Trophoblast cell (in vitro differentiated cells and primary cell): ENCODE data around the gene GALNT9.
A peak's percentile ranks its signal among the peaks of the same experiment; 100 is the strongest.

ENCODE experiments used
- DNase-seq, 2 donors: peaks; one replicate each; pipeline ENCODE4 v3.0.0-alpha.2; 2016
- H2AFZ ChIP-seq: 2 replicates; pipeline ENCODE4 v1.6.1; 2013; ENCODE audit warnings: low read length, moderate library complexity, mild to moderate bottlenecking; ENCODE audit not compliant: insufficient read depth, poor library complexity
- H2AK5ac ChIP-seq: 2 replicates; pipeline ENCODE4 v1.6.1; 2013; ENCODE audit warnings: mild to moderate bottlenecking, low read length
- H2BK120ac ChIP-seq: 2 replicates; pipeline ENCODE4 v1.6.1; 2013; ENCODE audit warnings: low read length, mild to moderate bottlenecking, moderate library complexity; ENCODE audit not compliant: insufficient read depth, poor library complexity
- H2BK12ac ChIP-seq: 2 replicates; pipeline ENCODE4 v1.6.1; 2013; ENCODE audit warnings: mild to moderate bottlenecking, low read length, moderate library complexity
- H2BK5ac ChIP-seq: 2 replicates; pipeline ENCODE4 v1.6.1; 2013; ENCODE audit warnings: low read length, low read depth, moderate library complexity, mild to moderate bottlenecking; ENCODE audit not compliant: poor library complexity
- H3K14ac ChIP-seq: 2 replicates; pipeline ENCODE4 v1.6.1; 2013; ENCODE audit warnings: mild to moderate bottlenecking, low read length
- H3K18ac ChIP-seq: 2 replicates; pipeline ENCODE4 v1.6.1; 2013; ENCODE audit warnings: mild to moderate bottlenecking, low read length
- H3K23ac ChIP-seq: 2 replicates; pipeline ENCODE4 v1.6.1; 2013; ENCODE audit warnings: low read length
- H3K27ac ChIP-seq: 2 replicates; pipeline ENCODE4 v1.5.1; 2013; ENCODE audit warnings: low read depth, mild to moderate bottlenecking, inconsistent platforms, low read length, moderate library complexity
- H3K27me3 ChIP-seq: 2 replicates; pipeline ENCODE4 v1.6.1; 2013; ENCODE audit warnings: inconsistent platforms, mild to moderate bottlenecking, low read length, moderate library complexity; ENCODE audit not compliant: insufficient read depth
- H3K36me3 ChIP-seq, 2 experiments: 1 replicate in 1 of 2; 2 replicates in 1 of 2; pipeline ENCODE4 v1.6.1; 2013; ENCODE audit warnings: low read length in 2 of 2, mild to moderate bottlenecking in 2 of 2, moderate library complexity in 1 of 2; ENCODE audit not compliant: insufficient read depth in 2 of 2, control insufficient read depth in 1 of 2
- H3K4ac ChIP-seq: 2 replicates; pipeline ENCODE4 v1.6.1; 2013; ENCODE audit warnings: low read depth, mild to moderate bottlenecking, low read length, moderate library complexity
- H3K4me1 ChIP-seq, 2 experiments: 1 replicate in 1 of 2; 2 replicates in 1 of 2; pipeline ENCODE4 v1.6.1; 2013; ENCODE audit warnings: low read length in 2 of 2, mild to moderate bottlenecking in 2 of 2, moderate library complexity in 1 of 2; ENCODE audit not compliant: insufficient read depth in 2 of 2, control insufficient read depth in 1 of 2
- H3K4me2 ChIP-seq: 2 replicates; pipeline ENCODE4 v1.6.1; 2013; ENCODE audit warnings: inconsistent platforms, mild to moderate bottlenecking, low read length, moderate library complexity
- H3K4me3 ChIP-seq: 2 replicates; pipeline ENCODE4 v1.5.1; 2013; ENCODE audit warnings: mild to moderate bottlenecking, low read depth, low read length, inconsistent platforms
- H3K79me1 ChIP-seq: one replicate; pipeline ENCODE4 v1.6.1; 2013; ENCODE audit warnings: low read length
- H3K79me2 ChIP-seq: 2 replicates; pipeline ENCODE4 v1.6.1; 2013; ENCODE audit warnings: low read length, mild to moderate bottlenecking; ENCODE audit not compliant: control insufficient read depth, insufficient read depth, poor library complexity
- H3K9ac ChIP-seq: 2 replicates; pipeline ENCODE4 v1.6.1; 2013; ENCODE audit warnings: mild to moderate bottlenecking, low read length
- H3K9me3 ChIP-seq: 2 replicates; pipeline ENCODE4 v1.6.1; 2013; ENCODE audit warnings: low read depth, mild to moderate bottlenecking, control low read depth, inconsistent platforms, low read length; ENCODE audit not compliant: insufficient read depth
- H4K12ac ChIP-seq: 2 replicates; pipeline ENCODE4 v1.6.1; 2013; ENCODE audit warnings: low read depth, mild to moderate bottlenecking, low read length, moderate library complexity
- H4K8ac ChIP-seq: 2 replicates; pipeline ENCODE4 v1.6.1; 2013; ENCODE audit warnings: low read depth, mild to moderate bottlenecking, low read length, moderate library complexity
- H4K91ac ChIP-seq: one replicate; pipeline ENCODE4 v1.6.1; 2013; ENCODE audit warnings: low read depth, mild to moderate bottlenecking, low read length, moderate library complexity
- WGBS: extraction: QIAGEN DNeasy Blood & Tissue Kit; methylation state at CpG from one replicate; pipeline ENCODE4 v1.1.7; 2013; ENCODE audit warnings: missing lambda C conversion rate; ENCODE audit not compliant: insufficient read length, insufficient coverage; ENCODE audit errors: extremely low coverage; 5-methylcytosine and 5-hydroxymethylcytosine counted together

GALNT9 gene

GRCh38 chr12:132218915-132219314 is 110.5 kb downstream of the GALNT9 start:
- H2BK5ac ChIP-seq: no peak overlapping the region
- H3K36me3 ChIP-seq: no peaks in the 10 kb centered on the region
- H3K23ac ChIP-seq: no peak overlapping the region
- H3K79me2 ChIP-seq: no peaks in the 10 kb centered on the region
- no peaks in the 10 kb centered on the region for H3K27me3 ChIP-seq
- no peak overlapping the region for H2BK120ac ChIP-seq
- no peak overlapping the region for H4K91ac ChIP-seq
- H3K79me1 ChIP-seq: peaks cover 4% of the 10 kb centered on the region
- no peak overlapping the region for H2BK12ac ChIP-seq
- no peak for DNase-seq
- no CpG with 5 or more reads among the region's 13 CpGs for WGBS
- H3K4ac ChIP-seq: no peak overlapping the region
- H3K4me3 ChIP-seq: no peak overlapping the region
- no peak overlapping the region for H3K9ac ChIP-seq
- peaks cover 8% of the 10 kb centered on the region for H3K9me3 ChIP-seq
- no peak overlapping the region for H3K18ac ChIP-seq
- H3K4me1 ChIP-seq: peaks cover 5 to 11% of the 10 kb centered on the region in 2 experiments
- H3K4me2 ChIP-seq: no peak overlapping the region
- no peak overlapping the region for H3K27ac ChIP-seq
- H4K8ac ChIP-seq: no peak overlapping the region
- no peak overlapping the region for H4K12ac ChIP-seq
- H2AK5ac ChIP-seq: no peak overlapping the region
- no peak overlapping the region for H2AFZ ChIP-seq
- no peak overlapping the region for H3K14ac ChIP-seq

GRCh38 chr12:132218527-132218875 is 110.9 kb downstream of the GALNT9 start:
- no peak overlapping the region for H3K9ac ChIP-seq
- H2BK120ac ChIP-seq: no peak overlapping the region
- H2AFZ ChIP-seq: no peak overlapping the region
- no peaks in the 10 kb centered on the region for H3K36me3 ChIP-seq
- no CpG with 5 or more reads among the region's 14 CpGs for WGBS
- no peak overlapping the region for H4K12ac ChIP-seq
- no peak overlapping the region for H3K18ac ChIP-seq
- no peak overlapping the region for H3K4ac ChIP-seq
- no peak overlapping the region for H3K14ac ChIP-seq
- peaks cover 8% of the 10 kb centered on the region for H3K9me3 ChIP-seq
- H3K4me3 ChIP-seq: peak overlapping the region; percentile 31
- H2BK12ac ChIP-seq: no peak overlapping the region
- H3K27ac ChIP-seq: no peak overlapping the region
- no peak overlapping the region for H2AK5ac ChIP-seq
- no peak overlapping the region for H2BK5ac ChIP-seq
- no peaks in the 10 kb centered on the region for H3K27me3 ChIP-seq
- H3K79me2 ChIP-seq: no peaks in the 10 kb centered on the region
- H3K4me1 ChIP-seq: peaks cover 5 to 11% of the 10 kb centered on the region in 2 experiments
- peaks cover 4% of the 10 kb centered on the region for H3K79me1 ChIP-seq
- H3K23ac ChIP-seq: no peak overlapping the region
- no peak overlapping the region for H3K4me2 ChIP-seq
- H4K91ac ChIP-seq: no peak overlapping the region
- no peak for DNase-seq
- no peak overlapping the region for H4K8ac ChIP-seq

GRCh38 chr12:132217800-132218526 is 111.4 kb downstream of the GALNT9 start:
- Histone ChIP-seq H4K91ac (no peak overlapping the region), H3K4ac (no peak overlapping the region), H3K79me1 (peaks cover 4% of the 10 kb centered on the region), H3K4me3 (no peak overlapping the region), H3K9me3 (peaks cover 8% of the 10 kb centered on the region), H3K36me3 (no peaks in the 10 kb centered on the region), H3K27me3 (no peaks in the 10 kb centered on the region), H3K4me1 (peaks cover 4 to 9% of the 10 kb centered on the region in 2 experiments), H3K18ac (no peak overlapping the region), H3K23ac (no peak overlapping the region), H2AK5ac (no peak overlapping the region), H2BK5ac (no peak overlapping the region), H3K27ac (no peak overlapping the region), H2BK120ac (no peak overlapping the region), H2BK12ac (no peak overlapping the region), H3K4me2 (no peak overlapping the region), H2AFZ (no peak overlapping the region), H3K79me2 (no peaks in the 10 kb centered on the region), H4K8ac (no peak overlapping the region), H3K14ac (no peak overlapping the region), H4K12ac (no peak overlapping the region), H3K9ac (no peak overlapping the region)
- DNase-seq: no peak
- WGBS: 100% methylated on average over 1 of the region's 7 CpGs

- H3K4ac ChIP-seq: no peak overlapping the region
- H2BK12ac ChIP-seq: no peak overlapping the region
- H3K14ac ChIP-seq: no peak overlapping the region
- H3K4me1 ChIP-seq: peaks cover 0 to 3% of the 10 kb centered on the region in 2 experiments
- H2AK5ac ChIP-seq: no peak overlapping the region
- H4K91ac ChIP-seq: no peak overlapping the region
- H3K4me3 ChIP-seq: no peak overlapping the region
- no peak overlapping the region for H3K9ac ChIP-seq
- WGBS: 100% methylated on average over 1 of the region's 1 CpG
- no peak overlapping the region for H3K23ac ChIP-seq
- H3K36me3 ChIP-seq: no peaks in the 10 kb centered on the region
- no peak overlapping the region for H2AFZ ChIP-seq
- H3K4me2 ChIP-seq: no peak overlapping the region
- no peak for DNase-seq
- H4K12ac ChIP-seq: no peak overlapping the region
- H3K27me3 ChIP-seq: no peaks in the 10 kb centered on the region
- H3K79me2 ChIP-seq: no peaks in the 10 kb centered on the region
- peaks cover 8% of the 10 kb centered on the region for H3K9me3 ChIP-seq
- no peak overlapping the region for H2BK120ac ChIP-seq
- H2BK5ac ChIP-seq: no peak overlapping the region
- H4K8ac ChIP-seq: no peak overlapping the region
- no peak overlapping the region for H3K27ac ChIP-seq
- no peaks in the 10 kb centered on the region for H3K79me1 ChIP-seq
- no peak overlapping the region for H3K18ac ChIP-seq
Measured at GRCh38 chr12:132217371-132217770, 112.0 kb downstream of the GALNT9 start.
